HuH-7 (cell line): Measurements from ENCODE around the gene AUTS2.

ENCODE experiments used
- DNase-seq: peaks from one replicate; pipeline ENCODE4 v3.0.0; 2011; ENCODE audit warnings: low spot score

AUTS2 gene

DNA sequence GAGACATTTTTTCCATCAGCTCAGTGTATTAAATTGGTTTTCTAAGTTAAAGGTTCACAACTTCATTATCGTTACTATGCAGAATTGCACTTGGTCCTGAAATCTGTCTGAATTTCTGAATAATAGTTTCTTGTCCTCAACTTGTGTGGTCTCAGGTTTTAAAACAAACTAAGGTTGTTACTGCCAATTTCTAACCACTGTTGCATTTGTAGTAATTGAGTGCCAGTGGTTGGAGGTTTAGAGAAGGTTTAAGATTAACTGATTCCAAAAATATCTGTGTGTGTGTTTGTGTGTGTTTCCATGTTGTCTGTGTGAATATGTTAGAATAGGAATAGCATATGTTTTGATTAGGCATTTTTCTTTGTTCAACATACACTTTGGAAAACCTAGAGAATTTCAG is 395.9 kb downstream of the AUTS2 start:
- DNase-seq, result no peak

DNA sequence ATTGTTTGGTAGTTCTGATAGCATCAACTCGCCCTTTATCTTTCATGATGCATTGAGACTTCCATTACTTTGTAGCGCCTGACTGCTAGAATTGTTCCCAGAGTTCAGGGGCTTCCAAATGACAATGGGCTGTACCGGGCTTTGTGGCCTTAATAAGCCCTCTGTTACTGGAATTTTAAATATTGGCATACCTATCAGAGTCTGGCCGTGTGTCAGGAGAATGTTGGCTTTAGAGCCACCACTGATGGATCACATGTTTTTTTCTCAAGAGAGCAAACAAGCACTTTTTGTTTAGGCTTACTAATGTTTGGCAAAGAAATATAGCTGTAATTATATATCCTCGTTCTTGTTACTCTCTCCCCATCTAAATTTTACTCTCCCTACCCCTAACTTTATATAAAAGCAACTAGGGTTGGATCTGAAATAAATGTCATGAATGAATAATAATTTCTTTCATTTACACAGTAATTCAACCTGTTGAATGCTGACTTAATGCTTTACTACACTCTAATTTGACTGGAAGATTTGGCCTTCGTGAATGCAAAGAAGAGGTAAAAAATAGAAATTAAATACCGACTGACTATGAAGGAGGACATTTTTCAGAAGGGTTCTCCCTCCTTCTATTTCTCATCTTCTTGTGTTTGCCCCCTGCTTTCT is 396.7 kb downstream of the AUTS2 start:
- DNase-seq, result no peak

DNA sequence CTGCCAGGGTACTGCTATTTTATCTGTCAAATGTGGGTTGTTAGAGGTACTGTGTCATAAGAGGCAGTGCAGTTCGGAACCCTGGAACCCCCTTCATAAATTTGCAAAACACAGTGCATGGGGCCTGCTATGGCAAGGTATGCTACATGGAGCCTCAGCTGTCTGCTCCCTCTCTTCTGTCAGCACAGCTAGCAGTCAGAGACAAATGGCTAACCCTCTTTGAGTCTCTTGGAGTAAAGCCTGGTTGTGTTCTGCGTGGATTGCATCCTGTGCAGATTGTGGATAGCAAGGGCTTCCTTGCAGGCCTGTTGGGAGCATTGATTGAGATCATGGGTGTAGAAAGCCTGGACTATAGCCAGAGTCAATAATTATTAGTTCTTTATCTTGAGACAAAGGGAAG is 397.8 kb downstream of the AUTS2 start:
- no peak for DNase-seq

DNA sequence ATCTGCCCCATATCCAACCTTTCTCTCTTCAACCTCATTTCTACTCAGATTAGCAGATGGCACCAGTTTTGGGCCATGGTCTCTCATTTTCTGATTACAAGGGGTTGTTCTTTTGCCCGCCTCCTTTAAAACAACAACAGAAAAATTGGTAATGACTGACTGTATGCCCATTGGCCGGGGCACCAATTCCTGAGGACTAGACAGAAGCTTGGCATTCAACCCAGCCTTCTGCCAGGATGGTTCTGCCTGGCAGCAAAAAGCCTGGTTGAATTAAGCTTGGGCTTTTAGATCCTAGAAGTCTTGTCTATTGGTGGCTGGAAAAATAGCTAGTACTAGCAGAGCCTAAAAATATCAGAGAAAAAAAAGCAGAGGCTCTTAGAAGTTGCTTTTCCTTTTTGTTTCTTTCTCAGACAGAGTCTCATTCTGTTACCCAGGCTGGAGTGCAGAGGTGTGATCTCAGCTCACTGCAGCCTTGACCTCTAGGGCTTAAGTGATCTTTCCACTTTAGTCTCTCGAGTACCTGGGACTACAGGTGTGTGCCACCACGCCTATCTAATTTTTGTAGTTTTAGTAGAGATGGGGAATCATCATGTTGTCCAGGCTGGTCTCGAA is 402.6 kb downstream of the AUTS2 start:
- no peak for DNase-seq

DNA sequence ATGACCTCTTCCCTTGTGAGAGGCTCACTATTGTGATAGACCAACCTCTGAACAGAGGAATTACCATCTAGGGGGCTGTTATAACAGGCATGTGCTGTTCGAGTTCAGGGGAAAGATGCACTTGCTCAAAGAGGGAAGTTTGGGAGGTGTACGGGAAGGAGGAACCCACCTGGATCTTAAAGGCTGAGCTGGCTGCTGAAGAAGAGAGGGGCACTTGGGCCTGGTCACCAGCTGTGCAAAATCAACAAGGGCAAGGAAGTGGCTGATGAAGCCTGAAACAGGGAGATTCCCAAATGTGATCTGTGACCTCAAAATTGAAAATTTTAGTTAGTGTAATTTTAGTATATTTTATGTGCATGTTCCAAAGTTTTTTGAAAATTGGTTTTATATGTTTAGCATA is 407.2 kb downstream of the AUTS2 start:
- DNase-seq, result no peak

DNA sequence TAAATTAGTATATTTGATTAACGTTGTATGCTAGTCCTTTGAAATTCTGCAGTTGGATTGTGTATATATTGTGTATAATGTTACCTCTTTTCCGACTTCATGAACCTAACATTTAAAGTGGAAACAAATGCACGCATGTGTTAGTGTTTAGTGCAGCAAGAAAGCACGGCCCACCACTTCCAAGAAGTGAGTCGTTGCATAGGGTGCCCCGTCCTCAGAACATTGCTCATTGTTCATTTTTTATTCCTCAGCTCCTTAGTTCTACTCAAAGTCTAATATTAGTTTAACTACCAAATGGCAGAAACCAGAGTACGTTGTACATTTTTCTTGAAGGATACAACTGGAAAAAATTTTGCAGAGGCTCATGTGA is 407.6 kb downstream of the AUTS2 start:
- DNase-seq, result no peak

DNA sequence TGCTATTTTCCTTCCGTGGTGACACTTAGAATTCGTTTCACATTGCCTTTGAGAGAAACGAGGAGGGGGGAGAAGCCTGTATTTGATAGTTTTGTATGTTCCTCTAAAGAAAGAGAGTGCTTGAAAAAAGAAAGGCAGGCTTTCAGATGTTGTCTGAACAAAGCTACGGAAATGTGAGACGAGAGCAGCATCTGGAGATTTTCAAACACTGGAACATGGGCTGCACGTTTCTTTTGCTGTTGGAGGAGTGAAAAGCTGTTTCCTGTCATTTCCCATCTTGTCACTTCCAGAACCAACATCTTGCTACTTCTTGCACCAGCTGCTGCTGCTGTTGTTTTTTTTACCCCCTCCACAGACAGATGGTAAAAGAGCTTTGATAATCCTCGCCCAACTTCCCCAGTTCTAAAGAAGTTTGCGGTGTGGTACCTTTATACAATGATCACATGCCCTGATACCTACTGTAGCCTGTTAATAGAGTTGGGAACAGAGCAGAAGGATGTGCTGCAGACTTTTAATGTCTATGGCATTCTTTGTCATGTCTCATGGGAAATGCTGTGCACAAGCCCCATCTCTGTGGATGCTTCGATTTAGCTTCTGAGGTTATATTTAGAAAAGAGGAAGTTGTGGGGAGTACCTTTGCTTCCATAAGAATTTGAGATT is 408.1 kb downstream of the AUTS2 start:
- DNase-seq, result no peak

DNA sequence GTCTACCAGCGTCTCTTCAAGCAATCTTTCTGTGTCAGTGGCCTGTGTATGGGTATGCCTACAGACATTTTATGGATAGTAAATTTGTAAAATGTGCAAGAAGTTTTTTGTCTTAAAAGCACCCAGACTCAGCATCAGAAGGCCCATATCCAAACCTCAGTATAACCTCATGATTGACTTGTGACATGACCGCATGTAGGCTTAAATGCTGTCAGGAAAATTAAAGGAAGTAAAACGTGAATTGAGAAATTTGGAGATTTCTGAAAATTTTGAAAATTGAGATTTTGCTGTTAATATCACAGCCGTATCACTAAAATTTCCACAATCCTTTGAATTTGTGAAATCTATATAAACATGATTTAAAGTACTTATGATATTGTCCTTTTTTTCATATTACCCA is 410.2 kb downstream of the AUTS2 start:
- DNase-seq, result no peak

DNA sequence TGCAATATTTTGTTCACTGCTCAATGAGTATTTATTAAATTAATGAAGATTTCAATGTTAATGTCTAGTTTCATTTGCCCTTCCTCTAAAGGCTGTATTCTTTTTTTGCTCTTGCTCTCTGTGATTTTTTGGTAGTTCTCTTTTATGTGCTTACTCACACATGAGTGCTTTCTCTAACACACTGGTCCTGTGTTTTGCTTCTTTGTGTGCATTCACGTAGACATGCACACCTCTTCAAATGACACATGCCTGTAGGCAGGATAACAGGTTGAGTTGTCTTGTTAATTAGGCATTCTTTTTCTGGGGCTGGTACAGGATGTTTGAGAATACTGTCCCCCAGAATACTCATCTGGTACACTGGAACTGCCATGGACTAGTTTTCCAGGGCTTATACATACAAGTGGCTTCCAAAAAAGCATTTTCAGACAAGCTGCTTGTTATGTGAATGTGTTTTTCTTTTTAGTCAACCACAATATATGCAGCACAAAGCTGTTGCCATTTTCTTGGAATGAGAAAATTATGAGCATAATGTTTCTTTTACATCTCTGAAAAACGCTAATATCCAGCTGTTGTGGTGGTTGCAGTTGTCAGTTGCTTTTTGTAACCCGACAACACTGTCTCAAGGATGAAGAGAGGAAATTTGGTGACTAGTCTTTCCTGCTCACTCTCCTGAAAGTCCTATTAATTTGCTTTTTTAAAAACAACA is 416.4 kb downstream of the AUTS2 start:
- no peak for DNase-seq

DNA sequence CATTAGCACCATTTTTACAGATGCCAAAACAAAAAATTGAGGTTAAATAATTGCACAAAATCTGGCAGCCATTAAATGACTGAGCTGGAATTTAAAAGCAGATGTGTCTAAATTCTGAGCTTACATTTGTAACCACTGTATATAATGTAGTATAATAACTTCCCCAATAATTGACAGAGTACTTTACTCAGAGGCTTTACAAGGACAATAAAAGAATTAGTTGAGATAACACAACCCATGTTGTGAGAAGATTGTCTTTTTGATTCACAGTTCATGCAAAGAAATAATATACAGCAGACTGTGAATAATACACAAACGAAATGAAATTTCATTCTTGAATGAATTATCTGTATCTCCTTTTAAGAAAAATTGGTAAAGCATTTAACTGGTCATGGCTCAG is 417.1 kb downstream of the AUTS2 start:
- no peak for DNase-seq

DNA sequence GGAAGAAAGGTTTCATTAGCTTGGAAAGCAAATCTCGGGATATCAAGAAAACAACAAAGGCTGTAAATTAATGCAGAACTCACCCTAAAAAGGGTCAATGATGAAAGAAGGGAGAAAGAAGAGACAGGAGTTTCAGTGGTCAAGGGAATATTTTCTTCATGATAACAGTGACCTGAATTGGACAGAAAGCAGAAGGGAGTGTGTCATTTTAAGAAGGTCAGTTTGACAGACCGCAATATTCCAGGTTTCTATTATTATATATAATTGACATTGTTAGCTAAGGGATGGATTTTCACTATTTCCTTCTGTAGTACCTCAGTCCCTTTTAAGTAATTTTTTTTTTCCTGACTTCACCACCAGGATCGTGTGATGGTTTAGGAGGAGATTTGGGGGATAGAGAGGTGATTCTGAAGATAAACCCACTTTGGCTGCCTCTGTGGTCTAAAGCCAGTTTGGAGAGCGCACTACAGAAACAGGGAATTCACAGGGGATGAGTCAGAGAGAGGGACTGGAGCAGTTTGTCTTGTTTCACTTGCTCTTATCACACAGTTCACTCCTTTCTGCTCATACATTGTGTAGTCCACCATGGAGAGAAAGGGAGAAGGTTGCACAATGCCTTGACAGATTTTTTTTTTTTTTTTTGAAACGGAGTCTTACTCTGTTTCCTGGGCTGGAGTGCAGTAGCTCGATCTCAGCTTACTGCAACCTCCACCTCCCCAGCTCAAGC is 417.9 kb downstream of the AUTS2 start:
- no peak for DNase-seq

DNA sequence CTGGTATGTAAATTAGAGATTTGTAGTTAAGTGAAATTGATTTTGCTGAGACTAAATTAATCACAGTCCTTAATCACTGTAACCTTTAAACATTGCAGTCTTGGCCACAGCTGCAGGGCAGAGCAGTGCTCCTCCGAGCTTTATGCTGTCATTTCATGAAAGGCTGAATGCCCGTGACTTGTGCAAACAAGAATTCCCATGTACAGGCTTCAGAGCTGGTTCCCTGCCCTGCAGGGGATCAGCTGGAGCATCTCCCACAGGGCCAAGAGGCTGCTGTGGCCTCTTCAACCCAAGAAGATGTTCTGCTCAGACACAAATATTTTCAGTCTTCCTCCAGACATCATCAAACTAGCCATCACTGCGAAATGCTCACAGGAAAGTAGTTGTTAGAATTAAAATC is 419.1 kb downstream of the AUTS2 start:
- DNase-seq, result no peak

DNA sequence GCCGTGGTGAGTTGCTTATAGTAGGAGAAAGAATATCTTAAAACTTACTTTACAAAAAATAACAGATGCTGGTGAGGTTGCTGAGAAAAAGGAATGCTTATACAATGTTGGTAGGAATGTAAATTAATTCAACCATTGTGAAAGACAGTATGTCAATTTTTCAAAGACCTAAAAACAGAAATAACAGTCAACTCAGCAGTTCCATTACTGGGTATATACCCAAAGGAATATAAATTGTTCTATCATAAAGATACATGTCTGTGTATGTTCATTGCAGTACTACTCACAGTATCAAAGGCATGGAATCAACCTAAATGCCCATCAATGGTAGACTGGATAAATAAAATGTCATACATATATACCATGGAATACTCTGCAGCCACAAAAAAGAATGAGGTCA is 420.4 kb downstream of the AUTS2 start:
- no peak for DNase-seq

DNA sequence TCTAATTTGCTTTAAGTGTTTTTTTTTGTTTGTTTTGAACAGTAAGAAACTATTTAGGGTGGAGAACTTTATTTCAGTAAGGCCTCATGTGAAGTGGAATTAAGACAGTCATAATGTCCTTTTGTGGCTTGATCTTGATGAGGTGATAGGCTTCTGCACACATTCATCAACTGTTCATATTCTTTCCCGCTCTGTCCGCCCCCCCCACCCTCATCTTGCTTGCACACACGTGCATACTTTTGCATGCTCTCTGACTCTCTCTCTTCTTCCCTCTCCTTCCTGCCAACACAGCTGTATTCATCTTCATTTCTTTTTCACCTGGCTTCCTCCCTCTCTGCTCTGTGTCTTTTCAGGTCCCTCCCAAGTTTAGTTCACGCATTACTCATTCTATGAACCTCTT is 429.6 kb downstream of the AUTS2 start:
- DNase-seq, result no peak

DNA sequence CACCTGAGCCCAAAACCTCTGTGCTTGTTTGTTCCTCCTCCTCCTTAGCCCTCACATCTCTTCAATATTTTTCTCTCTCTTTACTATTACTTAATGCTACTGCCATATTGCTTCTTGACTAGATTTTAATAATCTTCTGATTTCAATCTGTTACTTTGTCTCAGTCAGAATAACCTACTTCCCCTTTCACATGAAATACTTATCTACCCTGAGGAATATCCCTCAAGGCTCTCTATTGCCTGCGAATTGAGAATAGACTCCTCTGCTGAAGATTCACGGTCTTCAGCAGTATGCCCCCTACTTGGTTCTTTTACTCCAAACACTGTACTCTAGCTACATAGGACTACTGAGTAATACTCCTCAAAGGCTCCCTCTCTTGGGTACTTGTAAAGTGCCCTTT is 430.3 kb downstream of the AUTS2 start:
- DNase-seq, result no peak

DNA sequence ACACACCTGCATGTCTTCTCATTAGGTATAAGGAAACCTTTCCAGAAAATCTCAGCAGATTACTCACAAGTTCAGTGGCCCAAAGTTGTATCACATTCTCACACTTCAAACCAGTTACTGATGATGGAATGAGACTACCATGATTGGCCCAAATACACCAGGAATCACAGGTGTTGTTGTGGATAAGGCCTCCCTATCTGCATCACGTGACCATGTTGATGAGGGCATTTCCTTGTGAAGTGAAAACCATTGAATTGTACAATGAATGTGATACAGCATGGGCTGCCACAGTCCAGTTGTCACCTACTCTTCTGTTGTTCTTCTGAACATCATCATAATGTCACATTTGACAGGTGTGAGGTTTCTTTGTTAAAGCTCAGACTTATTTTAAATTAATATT is 431.7 kb downstream of the AUTS2 start:
- DNase-seq, result no peak

DNA sequence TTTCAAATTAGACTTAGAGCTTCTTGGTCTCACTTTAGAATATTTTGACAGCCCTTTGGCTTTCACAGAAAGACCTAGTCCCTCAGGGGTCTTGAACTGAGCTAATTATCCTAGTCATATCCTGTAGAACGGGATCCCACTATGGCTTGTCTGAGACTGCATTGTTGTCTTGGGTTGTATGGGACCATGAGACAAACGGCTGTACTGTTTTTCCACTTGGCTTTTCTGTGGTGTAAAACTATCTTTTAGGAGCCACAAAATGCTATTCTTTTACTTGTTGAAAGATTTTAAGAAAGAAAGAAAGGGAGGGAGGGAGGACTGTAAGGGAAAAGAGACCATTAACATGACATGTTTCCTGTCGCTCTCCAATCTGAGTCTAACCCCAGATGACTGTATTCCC is 432.5 kb downstream of the AUTS2 start:
- DNase-seq, result no peak

DNA sequence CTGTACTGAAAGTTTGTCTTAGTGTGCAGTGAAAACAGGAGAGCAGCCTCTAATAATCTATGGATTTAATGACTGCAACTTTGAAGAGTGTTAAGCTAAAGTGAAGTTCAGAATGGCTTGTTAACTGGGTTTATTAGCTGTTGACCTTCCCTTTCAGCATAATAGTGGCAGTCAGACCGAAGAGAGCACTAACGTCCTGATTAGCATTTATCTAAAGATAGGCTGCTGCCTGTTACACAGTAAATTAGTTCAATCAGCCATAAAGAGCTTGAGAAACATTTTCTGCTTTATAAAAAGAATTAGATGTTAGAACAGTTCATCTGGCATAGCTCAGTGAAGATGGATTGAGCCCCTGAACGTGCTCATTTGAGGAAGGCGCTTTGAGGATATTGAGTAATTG is 433.0 kb downstream of the AUTS2 start:
- no peak for DNase-seq

DNA sequence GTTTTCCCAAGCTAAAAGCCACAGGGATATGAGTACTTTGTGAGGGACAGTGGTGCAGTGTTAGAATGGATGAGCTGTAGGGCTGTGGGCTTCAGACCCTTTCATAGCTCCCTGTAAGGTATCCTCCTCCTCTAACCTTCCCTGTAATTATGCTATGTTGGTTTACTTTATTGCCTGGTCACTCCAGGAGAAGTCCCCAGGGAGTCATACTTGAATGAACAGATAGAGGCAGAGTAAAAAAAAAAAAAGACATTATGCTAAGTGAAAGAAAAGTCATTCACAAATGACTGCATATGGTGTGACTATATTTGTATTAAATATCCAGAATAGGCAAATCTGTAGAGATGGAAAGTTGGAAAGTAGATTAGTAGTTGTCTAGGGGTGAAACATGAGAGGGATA is 434.4 kb downstream of the AUTS2 start:
- DNase-seq, result no peak

DNA sequence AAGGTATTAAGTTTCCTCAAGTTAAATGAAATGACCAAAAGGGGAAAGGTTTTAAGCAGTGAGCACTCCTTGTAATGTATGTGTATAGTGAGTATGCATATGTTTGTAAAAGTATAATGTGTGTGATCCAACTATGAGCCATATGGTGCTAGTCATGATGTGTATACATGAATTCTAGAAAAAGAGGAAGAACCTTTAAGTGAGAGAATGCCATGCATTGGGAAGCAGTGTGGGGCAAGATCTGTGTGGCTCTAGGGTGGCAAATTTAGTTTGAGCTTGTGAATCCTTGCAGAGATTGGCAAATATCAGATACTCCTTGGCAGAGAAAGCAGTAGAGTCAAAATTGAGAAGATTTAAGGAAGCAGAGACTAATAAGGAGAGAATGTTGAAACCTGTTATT is 435.0 kb downstream of the AUTS2 start:
- DNase-seq, result no peak

DNA sequence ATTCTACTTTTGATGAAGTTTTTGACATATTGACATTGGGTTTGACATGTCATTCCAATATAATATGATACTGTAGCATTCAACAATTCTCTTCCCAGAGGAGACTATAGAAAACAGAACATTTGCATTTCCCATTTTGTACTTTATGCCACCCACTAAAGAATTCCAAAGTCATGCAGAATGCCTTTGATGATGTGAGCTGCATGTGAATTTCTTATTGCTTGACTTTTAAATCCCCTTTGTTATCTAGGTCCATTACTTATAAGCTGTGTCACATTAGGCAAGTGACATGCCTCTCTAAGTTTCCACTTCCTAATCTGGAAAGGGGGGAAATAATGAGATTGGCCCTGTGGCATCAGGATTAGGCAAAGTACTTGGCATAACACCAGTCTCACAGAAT is 436.7 kb downstream of the AUTS2 start:
- no peak for DNase-seq

DNA sequence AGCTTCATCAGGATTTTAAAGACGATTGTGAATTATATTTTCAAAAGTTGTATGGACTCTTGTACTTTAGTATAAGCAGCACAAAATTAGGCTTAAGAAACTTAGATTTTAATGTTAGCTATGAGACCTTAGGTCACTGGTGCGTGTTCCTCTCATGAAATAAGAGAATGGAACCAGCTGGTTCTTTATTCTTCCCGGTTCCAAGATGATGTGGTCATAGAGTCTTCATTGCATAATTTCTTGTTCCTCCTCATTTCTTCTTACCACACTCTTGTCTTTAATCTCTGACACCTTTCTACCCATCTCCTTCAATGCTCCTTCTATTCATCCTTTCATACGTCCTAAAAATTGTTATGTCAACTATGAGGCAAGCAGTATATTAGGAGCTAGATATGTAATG is 437.2 kb downstream of the AUTS2 start:
- no peak for DNase-seq

DNA sequence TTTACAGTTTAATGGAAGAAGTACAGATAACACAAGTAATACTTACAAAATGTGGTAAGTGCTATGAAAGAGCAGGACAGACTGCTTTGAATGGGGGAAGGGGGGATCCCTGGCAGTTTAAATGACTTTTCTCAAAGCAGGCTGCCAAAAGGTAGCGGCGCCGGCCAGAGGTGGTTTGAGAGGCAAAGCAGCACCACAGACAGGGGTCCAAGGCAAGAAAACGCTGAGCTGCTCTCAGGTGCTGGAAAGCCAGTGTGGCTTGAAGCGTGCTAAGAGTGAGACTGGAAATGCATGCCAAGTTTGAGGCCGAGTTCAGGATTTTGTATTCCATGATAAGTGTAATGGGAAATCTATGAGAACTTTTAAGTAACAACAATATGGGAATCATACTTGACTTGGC is 437.7 kb downstream of the AUTS2 start:
- no peak for DNase-seq
